Ascending aorta (tissue), 2 donors: ENCODE measurements around the gene CEP192. TPM values are rescaled to one million over a fixed set of nuclear protein-coding genes. Genes with fewer than 3 reads are reported as not detected.

ENCODE experiments used
- DNase-seq, 2 donors: peaks; one replicate each; pipeline ENCODE4 v3.0.0-alpha.2; 2019; ENCODE audit warnings: low spot score in 2 of 2
- H3K27ac ChIP-seq, 2 donors: fragments of 200-600 bp; sonication (generic); one replicate each; pipeline ENCODE4 v1.5.1; 2016 to 2017; ENCODE audit warnings: mild to moderate bottlenecking in 1 of 2
- H3K27me3 ChIP-seq: fragments of 200-600 bp; sonication (generic); one replicate; pipeline ENCODE4 v1.5.1; 2017
- H3K36me3 ChIP-seq, 2 donors: fragments of 200-600 bp; sonication (generic); one replicate each; pipeline ENCODE4 v1.5.1; 2016
- H3K4me1 ChIP-seq, 2 donors: fragments of 200-600 bp; sonication (generic); one replicate each; pipeline ENCODE4 v1.5.1; 2016 to 2017; ENCODE audit warnings: mild to moderate bottlenecking in 1 of 2
- H3K4me3 ChIP-seq, 2 donors: fragments of 200-600 bp; sonication (generic); one replicate each; pipeline ENCODE4 v1.5.1; 2016 to 2017; ENCODE audit warnings: mild to moderate bottlenecking in 1 of 2
- H3K9me3 ChIP-seq, 2 donors: fragments of 200-600 bp; sonication (generic); one replicate each; pipeline ENCODE4 v1.5.1; 2016
- intact Hi-C: fragments of 100-400 bp; cut with DNase I; formaldehyde crosslinking; loops from one replicate; pipeline ENCODE4 v1.15.1; 2023
- total RNA-seq: library from RNA; depleted of rRNA; stranded (reverse); fragments of >200 nt; gene quantifications from one replicate; pipeline ENCODE4 v1.1.0, GENCODE V29; 2016
- TF ChIP-seq, protein P1 (sequence below), 3 experiments: fragments of 200-600 bp in 2 of 3; fragments of 450-650 bp in 1 of 3; sonication (generic) in 2 of 3; IDR thresholded peaks; one replicate each; pipeline ENCODE4 v1.5.1; 2016 to 2019; ENCODE audit warnings: antibody characterized with exemption in 3 of 3, mild to moderate bottlenecking in 1 of 3, moderate library complexity in 1 of 3

Gene CEP192
- total RNA-seq, 1 donor from 2014 or later, result 3.1 TPM

DNA sequence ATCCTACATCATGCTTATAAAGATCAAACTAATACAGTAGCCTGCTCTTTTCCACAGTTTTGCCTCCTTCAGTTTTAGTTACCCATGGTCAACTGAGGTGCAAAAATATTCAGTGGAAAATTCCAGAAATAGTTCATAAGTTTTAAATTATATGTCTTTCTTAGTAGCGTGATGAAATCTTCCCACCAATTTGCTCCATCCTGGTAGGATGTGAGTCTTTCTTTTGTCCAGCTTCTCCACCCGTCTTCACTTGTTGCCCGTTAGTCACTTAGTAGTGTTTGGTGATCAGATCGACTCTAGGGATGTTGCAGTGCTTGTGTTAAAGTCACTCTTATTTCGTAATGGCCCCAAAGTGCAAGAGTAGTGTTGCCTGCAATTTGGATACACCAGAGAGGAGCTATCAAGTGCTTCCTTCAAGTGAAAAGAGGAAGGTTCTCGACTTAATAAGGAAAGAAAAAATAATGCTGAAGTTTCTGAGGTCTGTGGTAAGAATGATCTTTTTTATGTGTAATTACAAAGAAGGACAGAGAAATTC lies 57.0 kb downstream of the CEP192 start:
- TF ChIP-seq, protein P1, sequence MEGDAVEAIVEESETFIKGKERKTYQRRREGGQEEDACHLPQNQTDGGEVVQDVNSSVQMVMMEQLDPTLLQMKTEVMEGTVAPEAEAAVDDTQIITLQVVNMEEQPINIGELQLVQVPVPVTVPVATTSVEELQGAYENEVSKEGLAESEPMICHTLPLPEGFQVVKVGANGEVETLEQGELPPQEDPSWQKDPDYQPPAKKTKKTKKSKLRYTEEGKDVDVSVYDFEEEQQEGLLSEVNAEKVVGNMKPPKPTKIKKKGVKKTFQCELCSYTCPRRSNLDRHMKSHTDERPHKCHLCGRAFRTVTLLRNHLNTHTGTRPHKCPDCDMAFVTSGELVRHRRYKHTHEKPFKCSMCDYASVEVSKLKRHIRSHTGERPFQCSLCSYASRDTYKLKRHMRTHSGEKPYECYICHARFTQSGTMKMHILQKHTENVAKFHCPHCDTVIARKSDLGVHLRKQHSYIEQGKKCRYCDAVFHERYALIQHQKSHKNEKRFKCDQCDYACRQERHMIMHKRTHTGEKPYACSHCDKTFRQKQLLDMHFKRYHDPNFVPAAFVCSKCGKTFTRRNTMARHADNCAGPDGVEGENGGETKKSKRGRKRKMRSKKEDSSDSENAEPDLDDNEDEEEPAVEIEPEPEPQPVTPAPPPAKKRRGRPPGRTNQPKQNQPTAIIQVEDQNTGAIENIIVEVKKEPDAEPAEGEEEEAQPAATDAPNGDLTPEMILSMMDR (IDR thresholded peaks at IDR 0.05), result no peak
- Histone ChIP-seq H3K36me3 (peaks cover 11 to 39% of the 10 kb centered on the region in 2 donors), H3K27me3 (no peaks in the 10 kb centered on the region), H3K4me3 (no peak overlapping the region), H3K4me1 (no peaks in the 10 kb centered on the region), H3K9me3 (no peaks in the 10 kb centered on the region), H3K27ac (no peak overlapping the region)
- no peak for DNase-seq
- intact Hi-C loops, result no loop called here

DNA sequence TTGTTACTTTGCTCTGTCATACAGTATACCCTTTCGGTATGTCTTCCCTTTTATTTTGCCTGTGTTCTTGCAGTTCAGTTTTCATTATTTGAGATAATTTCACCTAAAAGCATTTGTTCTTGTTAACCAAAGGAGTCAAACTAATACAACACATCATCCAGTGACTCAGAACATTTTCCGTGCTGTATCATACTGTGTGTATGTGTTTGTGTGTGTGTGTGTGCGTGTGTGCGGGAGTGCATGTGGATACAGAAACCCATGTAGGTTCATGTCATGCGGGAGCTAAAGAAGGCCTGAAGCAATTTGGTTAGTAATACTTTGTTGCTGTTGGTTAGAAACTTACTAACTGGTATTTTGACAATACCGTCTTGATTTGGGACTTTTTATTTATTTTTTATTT lies 60.0 kb downstream of the CEP192 start:
- H3K9me3 ChIP-seq, result no peaks in the 10 kb centered on the region
- H3K27me3 ChIP-seq, result no peaks in the 10 kb centered on the region
- H3K4me3 ChIP-seq, result no peak overlapping the region
- DNase-seq, result no peak
- intact Hi-C loops, result no loop called here
- no peaks in the 10 kb centered on the region for H3K4me1 ChIP-seq
- peaks cover 32 to 59% of the 10 kb centered on the region in 2 donors for H3K36me3 ChIP-seq
- no peak overlapping the region for H3K27ac ChIP-seq
- TF ChIP-seq, protein P1 (IDR thresholded peaks at IDR 0.05), result no peak

DNA sequence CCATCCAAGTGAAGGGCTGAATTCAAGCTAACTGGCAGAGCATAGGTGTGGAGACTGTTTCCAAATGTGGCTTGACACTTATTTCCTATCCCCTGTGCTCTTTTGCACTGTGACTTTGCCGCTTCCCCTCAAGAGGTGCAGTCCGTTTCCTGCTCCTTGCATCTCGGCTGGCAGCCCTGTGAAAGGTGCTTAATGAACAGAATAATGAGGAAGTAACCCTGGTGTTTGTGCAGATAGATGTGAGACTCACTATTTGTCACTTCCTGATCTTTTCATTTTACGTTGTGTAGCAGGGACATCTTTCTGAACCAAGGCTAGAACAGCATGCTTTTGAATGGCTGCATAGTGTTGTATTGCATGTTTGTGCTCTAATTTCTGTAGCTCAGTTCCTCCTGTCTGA lies 60.8 kb downstream of the CEP192 start:
- peaks cover 40 to 66% of the 10 kb centered on the region in 2 donors for H3K36me3 ChIP-seq
- no peaks in the 10 kb centered on the region for H3K4me1 ChIP-seq
- no peaks in the 10 kb centered on the region for H3K27me3 ChIP-seq
- no peak overlapping the region for H3K4me3 ChIP-seq
- TF ChIP-seq, protein P1 (IDR thresholded peaks at IDR 0.05), result no peak
- H3K9me3 ChIP-seq, result no peaks in the 10 kb centered on the region
- intact Hi-C loops, result no loop called here
- H3K27ac ChIP-seq, result no peak overlapping the region
- DNase-seq, result no peak

DNA sequence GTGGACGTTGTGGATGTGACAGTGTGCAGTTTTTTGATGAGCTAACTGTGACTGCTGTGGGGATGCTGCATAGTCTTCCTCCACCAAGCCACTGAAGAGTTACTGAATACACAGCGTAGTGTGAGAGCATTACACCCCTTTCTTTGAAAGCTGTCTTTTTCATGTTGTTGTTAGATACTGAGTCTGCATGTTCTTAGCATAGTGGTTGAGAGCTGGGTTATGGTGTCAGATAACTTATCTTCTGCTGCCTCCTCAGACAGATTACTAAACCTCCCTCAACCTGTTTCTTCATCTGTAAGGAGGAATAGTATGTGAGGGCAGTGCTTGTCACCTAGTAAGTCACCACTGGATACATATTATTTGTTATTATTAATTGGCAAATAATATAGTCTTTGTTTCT lies 63.2 kb downstream of the CEP192 start:
- no peak for DNase-seq
- H3K27ac ChIP-seq, result no peak overlapping the region
- H3K9me3 ChIP-seq, result no peaks in the 10 kb centered on the region
- intact Hi-C loops, result no loop called here
- H3K27me3 ChIP-seq, result no peaks in the 10 kb centered on the region
- no peak overlapping the region for H3K4me3 ChIP-seq
- TF ChIP-seq, protein P1 (IDR thresholded peaks at IDR 0.05), result no peak
- H3K36me3 ChIP-seq, result peaks cover 43 to 63% of the 10 kb centered on the region in 2 donors
- H3K4me1 ChIP-seq, result no peaks in the 10 kb centered on the region

DNA sequence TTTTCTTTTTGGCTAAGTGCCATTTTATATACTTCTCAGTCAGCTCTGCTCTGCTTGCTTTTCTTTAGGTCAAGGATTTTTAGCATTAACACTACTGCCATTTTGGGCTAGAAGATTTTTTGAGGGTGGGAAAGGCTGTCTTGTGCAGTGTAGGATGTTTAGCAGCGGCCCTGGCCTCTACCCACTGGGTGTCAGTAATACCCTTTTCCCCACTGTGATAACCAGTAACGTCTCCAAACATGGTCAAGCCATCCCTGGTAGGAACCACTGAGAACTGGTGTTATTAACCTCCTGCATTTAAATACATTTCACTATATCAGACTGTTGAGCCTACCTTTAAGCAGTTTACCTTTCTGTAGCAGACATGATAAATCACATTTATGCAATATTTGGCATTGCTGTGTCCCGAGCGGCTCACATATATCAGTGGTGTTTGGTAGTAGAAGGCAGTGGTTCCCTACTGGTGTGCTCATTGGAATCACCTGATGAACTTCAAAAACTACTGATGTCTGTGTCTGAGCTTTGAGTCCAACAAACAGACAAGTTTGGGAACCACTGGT lies 70.5 kb downstream of the CEP192 start:
- Histone ChIP-seq H3K4me3 (no peak overlapping the region), H3K27me3 (no peaks in the 10 kb centered on the region), H3K36me3 (peaks cover 14 to 36% of the 10 kb centered on the region in 2 donors), H3K27ac (no peak overlapping the region), H3K4me1 (no peaks in the 10 kb centered on the region), H3K9me3 (no peaks in the 10 kb centered on the region)
- DNase-seq, result no peak
- TF ChIP-seq, protein P1 (IDR thresholded peaks at IDR 0.05), result no peak
- intact Hi-C loops, result no loop called here
